ENCODE data around the gene MALSU1. TPM values are rescaled to one million over a fixed set of nuclear protein-coding genes. Genes with fewer than 3 reads are reported as not detected.
A peak's percentile ranks its signal among the peaks of the same experiment; 100 is the strongest.
"Not testable (repeated sequence)": the region's sequence is repeated elsewhere in the genome, so short reads cannot be mapped to it uniquely, and the experiment has no call there.

Gene MALSU1
- total RNA-seq, 1 donor from 2014 or later, result 92.8 TPM

DNA sequence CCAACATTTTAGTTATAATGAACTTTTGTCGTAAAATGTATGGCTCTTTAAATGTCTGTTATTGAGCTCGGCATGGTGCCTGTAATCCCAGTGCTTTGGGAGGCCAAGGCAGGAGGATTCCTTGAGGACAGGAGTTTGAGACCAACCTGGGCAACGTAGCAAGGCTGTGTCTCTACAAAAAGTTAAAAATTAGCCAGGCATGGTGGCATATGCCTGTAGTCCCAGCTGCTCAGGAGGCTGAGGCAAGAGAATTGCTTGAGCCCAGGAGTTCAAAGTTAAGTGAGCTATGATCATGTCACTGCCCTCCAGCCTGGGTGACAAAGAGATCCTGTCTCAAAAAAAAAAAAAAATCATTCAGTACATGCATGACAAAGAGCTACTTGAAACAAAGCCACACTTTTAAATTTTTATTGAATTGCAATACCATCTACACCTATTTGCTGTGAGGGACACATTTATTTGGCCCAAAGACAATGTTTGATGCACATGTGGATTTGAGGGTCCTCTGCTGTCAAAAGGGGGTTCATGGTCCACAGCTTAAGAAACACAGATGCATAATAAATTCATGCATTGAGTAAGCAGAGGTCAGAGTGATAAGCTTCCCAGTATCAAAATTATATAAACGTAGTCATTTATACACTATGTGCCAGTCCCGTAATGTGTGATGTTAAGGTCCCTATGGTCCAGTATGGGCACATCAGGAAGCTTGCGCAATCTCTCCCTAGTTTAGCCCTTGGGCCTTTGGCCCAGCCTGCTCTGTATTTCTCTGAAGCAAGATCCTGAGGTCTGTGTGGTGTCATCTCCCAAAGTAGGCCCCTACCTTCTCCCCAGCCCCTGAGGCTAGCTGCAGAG lies 4.4 kb upstream of the MALSU1 start:
- no peaks in the 10 kb centered on the region for H3K27me3 Mint-ChIP-seq
- no peak for DNase-seq
- intact Hi-C loops (cut with micrococcal nuclease), result loop anchor here (5.0 kb wide), 1 partner anchor 1833 kb away; the partner anchor contains the start of gene CYCS

DNA sequence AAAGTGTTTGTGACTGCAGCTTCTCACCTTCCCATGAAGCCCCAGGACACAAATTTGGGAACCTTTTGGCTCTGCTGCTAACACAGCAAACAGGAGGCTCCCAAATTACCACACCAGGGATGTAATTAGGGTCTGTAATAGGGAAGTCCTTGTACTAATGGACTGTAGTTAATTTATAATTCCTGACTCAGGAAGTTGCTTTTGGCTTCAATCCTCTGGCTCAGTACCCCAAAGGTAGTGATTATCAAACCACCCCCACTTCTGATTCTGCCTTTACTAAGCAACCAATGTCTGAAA lies 3.8 kb upstream of the MALSU1 start:
- H3K4me3 Mint-ChIP-seq, result no peak overlapping the region
- H3K27ac Mint-ChIP-seq, result no peak overlapping the region
- intact Hi-C loops (cut with micrococcal nuclease), result loop anchor here (5.0 kb wide), 1 partner anchor 1832 kb away; the partner anchor contains the start of gene CYCS
- peaks cover 6% of the 10 kb centered on the region for H3K36me3 Mint-ChIP-seq (ENCODE audit: low read depth)
- no peaks in the 10 kb centered on the region for H3K27me3 Mint-ChIP-seq
- H3K4me1 Mint-ChIP-seq, result peaks cover 11% of the 10 kb centered on the region
- H3K9me3 Mint-ChIP-seq, result peaks cover 9% of the 10 kb centered on the region
- no peak for DNase-seq

More for the DNA sequence above, 4.4 kb upstream of the MALSU1 start:
- Mint-ChIP-seq H3K27ac (no peak overlapping the region), H3K4me3 (no peak overlapping the region), H3K4me1 (peaks cover 8% of the 10 kb centered on the region), H3K36me3 (ENCODE audit: low read depth) (peaks cover 4% of the 10 kb centered on the region), H3K9me3 (peaks cover 9% of the 10 kb centered on the region)

GRCh38 chr7:23298141-23298881 lies 828 bp upstream of the MALSU1 start:
- H3K27me3 Mint-ChIP-seq, result no peaks in the 10 kb centered on the region
- peaks cover 27% of the 10 kb centered on the region for H3K4me1 Mint-ChIP-seq
- peak overlapping the region; percentile 93 for H3K4me3 Mint-ChIP-seq
- peaks cover 9% of the 10 kb centered on the region for H3K9me3 Mint-ChIP-seq
- intact Hi-C loops (cut with micrococcal nuclease), result loop anchor here (2.0 to 5.0 kb wide), 5 partner anchors 58 to 1829 kb away; partner anchors contain the start of gene CYCS
- H3K36me3 Mint-ChIP-seq (ENCODE audit: low read depth), result peaks cover 23% of the 10 kb centered on the region
- DNase-seq, result no peak
- H3K27ac Mint-ChIP-seq, result peak overlapping the region; percentile 90

- peaks cover 35% of the 10 kb centered on the region for H3K4me1 Mint-ChIP-seq
- peak overlapping the region; percentile 93 for H3K4me3 Mint-ChIP-seq
- peak overlapping the region; percentile 90 for H3K27ac Mint-ChIP-seq
- no peak for DNase-seq
- H3K9me3 Mint-ChIP-seq, result peaks cover 9% of the 10 kb centered on the region
- peaks cover 33% of the 10 kb centered on the region for H3K36me3 Mint-ChIP-seq (ENCODE audit: low read depth)
- intact Hi-C loops (cut with micrococcal nuclease), result loop anchor here (1.0 to 5.0 kb wide), 7 partner anchors 27 to 1827 kb away; partner anchors contain the start of genes CYCS and TRA2A
- no peaks in the 10 kb centered on the region for H3K27me3 Mint-ChIP-seq
Observed at GRCh38 chr7:23299770-23300300, 696 bp downstream of the MALSU1 start.

GRCh38 chr7:23306936-23307521 lies 7.9 kb downstream of the MALSU1 start:
- no peaks in the 10 kb centered on the region for H3K27me3 Mint-ChIP-seq
- intact Hi-C loops (cut with micrococcal nuclease), result loop anchor here (1.0 kb wide), 1 partner anchor 49 kb away; no protein-coding TSS in a partner anchor
- no peaks in the 10 kb centered on the region for H3K9me3 Mint-ChIP-seq
- H3K27ac Mint-ChIP-seq, result peak overlapping the region; percentile 11
- H3K4me1 Mint-ChIP-seq, result peaks cover 36% of the 10 kb centered on the region
- DNase-seq, result no peak
- H3K36me3 Mint-ChIP-seq (ENCODE audit: low read depth), result peaks cover 69% of the 10 kb centered on the region
- H3K4me3 Mint-ChIP-seq, result no peak overlapping the region

GRCh38 chr7:23308754-23309153 lies 9.6 kb downstream of the MALSU1 start:
- DNase-seq, result no peak
- intact Hi-C loops (cut with micrococcal nuclease), result no loop called here
- Mint-ChIP-seq H3K4me1 (peaks cover 29% of the 10 kb centered on the region), H3K4me3 (no peak overlapping the region), H3K36me3 (ENCODE audit: low read depth) (peaks cover 58% of the 10 kb centered on the region), H3K27me3 (no peaks in the 10 kb centered on the region), H3K9me3 (no peaks in the 10 kb centered on the region), H3K27ac (no peak overlapping the region)

- H3K4me3 Mint-ChIP-seq; DNase-seq; H3K9me3 Mint-ChIP-seq; intact Hi-C loops (cut with micrococcal nuclease); H3K4me1 Mint-ChIP-seq; H3K27ac Mint-ChIP-seq; H3K27me3 Mint-ChIP-seq: not testable (repeated sequence)
- peaks cover 31% of the 10 kb centered on the region for H3K36me3 Mint-ChIP-seq (ENCODE audit: low read depth)
Observed at GRCh38 chr7:23312141-23312540, 13.0 kb downstream of the MALSU1 start.

DNA sequence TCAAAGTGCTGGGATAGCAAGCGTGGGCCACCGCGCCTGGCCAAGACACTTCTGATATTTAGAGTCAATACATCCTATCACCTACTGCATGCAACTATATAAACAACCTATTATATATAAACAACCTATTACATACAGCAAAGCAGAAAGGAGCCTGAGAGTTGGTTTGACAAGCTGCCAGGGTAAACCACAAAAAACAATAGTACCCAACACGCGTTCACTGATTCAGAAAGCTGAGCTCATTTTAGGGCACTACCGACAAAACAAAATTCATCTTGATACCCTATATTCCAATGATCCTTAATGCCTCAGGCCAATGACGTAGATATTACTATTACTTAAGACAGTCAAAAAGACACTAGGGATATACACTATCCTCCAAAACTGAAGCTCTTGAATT lies 16.2 kb downstream of the MALSU1 start:
- Mint-ChIP-seq H3K27ac (no peak overlapping the region), H3K4me1 (no peaks in the 10 kb centered on the region), H3K27me3 (no peaks in the 10 kb centered on the region), H3K4me3 (no peak overlapping the region), H3K36me3 (ENCODE audit: low read depth) (peaks cover 7% of the 10 kb centered on the region), H3K9me3 (no peaks in the 10 kb centered on the region)
- intact Hi-C loops (cut with micrococcal nuclease), result no loop called here
- DNase-seq, result no peak

GRCh38 chr7:23331132-23331531 lies 32.0 kb downstream of the MALSU1 start:
- intact Hi-C loops (cut with micrococcal nuclease), result no loop called here
- DNase-seq, result no peak
- Mint-ChIP-seq H3K4me3 (no peak overlapping the region), H3K27me3 (peaks cover 10% of the 10 kb centered on the region), H3K36me3 (ENCODE audit: low read depth) (no peaks in the 10 kb centered on the region), H3K9me3 (no peaks in the 10 kb centered on the region), H3K4me1 (no peaks in the 10 kb centered on the region), H3K27ac (no peak overlapping the region)

DNA sequence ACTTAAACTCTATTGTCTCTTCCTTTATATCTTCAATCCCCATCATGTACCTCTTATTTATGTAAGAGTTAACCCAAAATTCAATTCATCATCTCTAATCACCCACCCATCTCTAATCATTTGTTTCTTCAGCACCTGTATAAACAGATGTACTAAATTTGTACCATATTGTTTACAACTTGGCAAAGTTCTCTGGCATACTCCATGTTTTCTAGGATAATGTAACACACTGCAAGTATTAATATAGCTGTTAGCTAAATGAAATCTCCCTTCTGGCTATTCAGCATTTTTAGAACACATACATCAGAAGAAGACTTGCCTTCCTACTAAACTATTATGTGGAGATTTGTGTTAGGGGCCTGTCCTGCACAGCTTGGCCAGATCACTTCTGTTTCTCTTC lies 33.1 kb downstream of the MALSU1 start:
- H3K4me1 Mint-ChIP-seq, result no peaks in the 10 kb centered on the region
- no peaks in the 10 kb centered on the region for H3K9me3 Mint-ChIP-seq
- H3K36me3 Mint-ChIP-seq (ENCODE audit: low read depth), result no peaks in the 10 kb centered on the region
- no peak overlapping the region for H3K27ac Mint-ChIP-seq
- H3K27me3 Mint-ChIP-seq, result peaks cover 8% of the 10 kb centered on the region
- intact Hi-C loops (cut with micrococcal nuclease), result no loop called here
- DNase-seq, result no peak
- no peak overlapping the region for H3K4me3 Mint-ChIP-seq

- intact Hi-C loops (cut with micrococcal nuclease), result no loop called here
- DNase-seq, result no peak
- Mint-ChIP-seq H3K27me3 (peaks cover 13% of the 10 kb centered on the region), H3K4me3 (no peak overlapping the region), H3K9me3 (no peaks in the 10 kb centered on the region), H3K4me1 (no peaks in the 10 kb centered on the region), H3K36me3 (ENCODE audit: low read depth) (no peaks in the 10 kb centered on the region), H3K27ac (no peak overlapping the region)
Observed at GRCh38 chr7:23332910-23333612, 33.9 kb downstream of the MALSU1 start.

DNA sequence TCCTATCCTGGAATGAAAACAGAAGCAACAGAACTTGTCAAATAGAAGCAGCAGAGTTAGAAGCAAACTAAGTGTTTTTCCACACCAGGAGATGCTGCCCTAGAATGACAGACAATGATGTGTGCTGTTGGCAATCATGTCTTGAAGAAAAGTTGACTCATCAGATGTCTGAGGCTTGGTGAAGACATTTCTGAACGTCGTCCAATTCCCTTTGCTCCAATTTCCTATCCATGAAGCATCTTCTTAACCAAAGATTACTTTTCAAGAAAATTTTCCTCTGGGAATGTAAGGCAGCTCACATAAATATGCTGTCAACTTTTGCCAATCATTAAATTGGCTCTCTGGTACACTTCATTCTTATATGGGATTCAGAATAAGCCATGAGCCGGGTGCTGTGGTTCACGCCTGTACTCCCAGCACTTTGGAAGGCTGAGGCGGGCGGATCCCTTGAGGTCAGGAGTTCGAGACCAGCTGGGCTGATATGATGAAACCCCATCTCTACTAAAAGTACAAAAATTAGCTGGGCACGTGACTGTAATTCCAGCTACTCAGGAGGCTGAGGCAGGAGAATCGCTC lies 34.6 kb downstream of the MALSU1 start:
- peak; percentile 20 for DNase-seq
- H3K4me3 Mint-ChIP-seq, result no peak overlapping the region
- peaks cover 15% of the 10 kb centered on the region for H3K27me3 Mint-ChIP-seq
- no peaks in the 10 kb centered on the region for H3K36me3 Mint-ChIP-seq (ENCODE audit: low read depth)
- intact Hi-C loops (cut with micrococcal nuclease), result no loop called here
- no peaks in the 10 kb centered on the region for H3K9me3 Mint-ChIP-seq
- H3K4me1 Mint-ChIP-seq, result no peaks in the 10 kb centered on the region
- no peak overlapping the region for H3K27ac Mint-ChIP-seq

GRCh38 chr7:23334482-23335056 lies 35.4 kb downstream of the MALSU1 start:
- Mint-ChIP-seq H3K4me3 (no peak overlapping the region), H3K4me1 (no peaks in the 10 kb centered on the region), H3K27ac (no peak overlapping the region), H3K36me3 (ENCODE audit: low read depth) (no peaks in the 10 kb centered on the region), H3K27me3 (peaks cover 23% of the 10 kb centered on the region), H3K9me3 (no peaks in the 10 kb centered on the region)
- peak; percentile 31 for DNase-seq
- intact Hi-C loops (cut with micrococcal nuclease), result no loop called here
